Embryonic facial prominence (tissue), 1 donor: ENCODE results near the gene GTF2IRD2.
A peak's percentile ranks its signal among the peaks of the same experiment; 100 is the strongest.
"Not testable (repeated sequence)": the region's sequence is repeated elsewhere in the genome, so short reads cannot be mapped to it uniquely, and the experiment has no call there.

Source experiments
- DNase-seq: peaks from one replicate; pipeline ENCODE4 v3.0.0-alpha.2; 2016; ENCODE audit errors: extremely low spot score

GTF2IRD2 gene

GRCh38 chr7:74850833-74851721 lies at the start of gene GTF2IRD2:
Gene GTF2IRD2, minus strand, starts transcription at chr7:74851605. Its CDS starts 15,227 bp downstream, at chr7:74836378.
- DNase-seq = not testable (repeated sequence)

- peak; percentile 6 for DNase-seq
These were observed 39.0 kb upstream of the GTF2IRD2 start for GRCh38 chr7:74890158-74891123.

GRCh38 chr7:74889518-74890129 lies 38.2 kb upstream of the GTF2IRD2 start:
- not testable (repeated sequence) for DNase-seq

- DNase-seq = not testable (repeated sequence)
These were observed 33.9 kb upstream of the GTF2IRD2 start for GRCh38 chr7:74885295-74885694.

GRCh38 chr7:74882110-74882509 lies 30.7 kb upstream of the GTF2IRD2 start:
- DNase-seq = not testable (repeated sequence)

GRCh38 chr7:74874748-74875512 lies 23.5 kb upstream of the GTF2IRD2 start:
- DNase-seq = peak; percentile 5

- not testable (repeated sequence) for DNase-seq
These were observed 22.8 kb upstream of the GTF2IRD2 start for GRCh38 chr7:74874104-74874747.

- not testable (repeated sequence) for DNase-seq
These were observed 21.1 kb upstream of the GTF2IRD2 start for GRCh38 chr7:74872542-74872941.

- not testable (repeated sequence) for DNase-seq
These were observed 14.4 kb upstream of the GTF2IRD2 start for GRCh38 chr7:74865777-74866176.

GRCh38 chr7:74849853-74850252 lies 1.6 kb downstream of the GTF2IRD2 start:
- not testable (repeated sequence) for DNase-seq

GRCh38 chr7:74830411-74830810 lies 21.0 kb downstream of the GTF2IRD2 start:
- not testable (repeated sequence) for DNase-seq

GRCh38 chr7:74829959-74830358 lies 21.4 kb downstream of the GTF2IRD2 start:
- DNase-seq = not testable (repeated sequence)

GRCh38 chr7:74821259-74821658 lies 30.1 kb downstream of the GTF2IRD2 start:
- DNase-seq = not testable (repeated sequence)

- not testable (repeated sequence) for DNase-seq
These were observed 31.1 kb downstream of the GTF2IRD2 start for GRCh38 chr7:74820146-74820805.

GRCh38 chr7:74815882-74816281 lies 35.5 kb downstream of the GTF2IRD2 start:
- DNase-seq = not testable (repeated sequence)

- DNase-seq = not testable (repeated sequence)
These were observed 52.8 kb downstream of the GTF2IRD2 start for GRCh38 chr7:74798644-74799043.

- DNase-seq = not testable (repeated sequence)
These were observed 53.4 kb downstream of the GTF2IRD2 start for GRCh38 chr7:74797848-74798622.

GRCh38 chr7:74789200-74789736 lies 62.1 kb downstream of the GTF2IRD2 start:
- DNase-seq = not testable (repeated sequence)
